HL-60 (cell line): ENCODE data around the gene BMAL1.

Experiments used
- DNase-seq, 2 experiments: peaks; one replicate each; pipeline ENCODE4 v3.0.0-alpha.2; 2010 to 2020; ENCODE audit warnings: low read depth in 1 of 2, low spot score in 1 of 2
- H3K27ac ChIP-seq: fragments of 250-450 bp; sonication (Bioruptor Pico); replicated peaks from 2 replicates; pipeline ENCODE4 v1.5.1; 2020; ENCODE audit warnings: mild to moderate bottlenecking, moderate library complexity
- H3K27me3 ChIP-seq: fragments of 250-450 bp; sonication (Bioruptor Pico); 2 replicates; pipeline ENCODE4 v1.5.1; 2021; ENCODE audit warnings: mild to moderate bottlenecking, moderate library complexity; ENCODE audit not compliant: insufficient read depth, poor library complexity, severe bottlenecking
- H3K4me3 ChIP-seq: replicated peaks from 2 replicates; pipeline ENCODE4 v1.5.1; 2011; ENCODE audit warnings: mild to moderate bottlenecking, control low read depth, low read length; ENCODE audit not compliant: insufficient read depth
- GABPA ChIP-seq: IDR thresholded peaks from 2 replicates; pipeline ENCODE4 v1.6.1; 2012; ENCODE audit warnings: low read depth
- POLR2AphosphoS5 ChIP-seq: IDR thresholded peaks from 2 replicates; pipeline ENCODE4 v1.6.1; 2012; ENCODE audit warnings: low read depth
- SPI1 ChIP-seq: IDR thresholded peaks from 2 replicates; pipeline ENCODE4 v1.6.1; 2012; ENCODE audit warnings: low read depth, mild to moderate bottlenecking, borderline replicate concordance
- TF ChIP-seq, protein P1 (sequence below): IDR thresholded peaks from one replicate; pipeline ENCODE4 v1.5.1; 2011; ENCODE audit warnings: low read length, control low read depth, inconsistent platforms; ENCODE audit not compliant: insufficient read depth
- TF ChIP-seq, protein P2 (sequence below): IDR thresholded peaks from 2 replicates; pipeline ENCODE4 v1.6.1; 2012; ENCODE audit warnings: low read depth; ENCODE audit not compliant: insufficient replicate concordance

BMAL1 gene

DNA sequence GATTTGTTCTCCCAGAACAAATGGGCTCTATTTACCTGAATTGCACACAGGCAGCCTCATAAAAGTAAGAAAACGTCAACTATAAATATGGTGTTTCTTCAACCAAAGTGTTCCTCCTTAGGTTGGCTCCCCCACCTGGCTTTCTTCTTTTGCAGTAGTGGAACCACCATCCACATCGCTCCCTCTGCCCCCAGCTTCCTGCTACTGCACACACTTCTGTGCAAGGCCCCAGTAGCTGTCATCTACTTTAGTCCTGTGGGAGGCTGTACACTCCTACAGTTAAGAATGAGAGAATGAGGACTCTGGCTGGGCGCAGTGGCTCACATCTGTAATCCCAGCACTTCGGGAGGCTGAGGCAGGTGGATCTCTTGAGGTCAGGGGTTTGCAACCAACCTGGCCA is 89.5 kb downstream of the BMAL1 start:
- H3K4me3 ChIP-seq = no peak overlapping the region
- DNase-seq = no peak
- TF ChIP-seq, protein P1, sequence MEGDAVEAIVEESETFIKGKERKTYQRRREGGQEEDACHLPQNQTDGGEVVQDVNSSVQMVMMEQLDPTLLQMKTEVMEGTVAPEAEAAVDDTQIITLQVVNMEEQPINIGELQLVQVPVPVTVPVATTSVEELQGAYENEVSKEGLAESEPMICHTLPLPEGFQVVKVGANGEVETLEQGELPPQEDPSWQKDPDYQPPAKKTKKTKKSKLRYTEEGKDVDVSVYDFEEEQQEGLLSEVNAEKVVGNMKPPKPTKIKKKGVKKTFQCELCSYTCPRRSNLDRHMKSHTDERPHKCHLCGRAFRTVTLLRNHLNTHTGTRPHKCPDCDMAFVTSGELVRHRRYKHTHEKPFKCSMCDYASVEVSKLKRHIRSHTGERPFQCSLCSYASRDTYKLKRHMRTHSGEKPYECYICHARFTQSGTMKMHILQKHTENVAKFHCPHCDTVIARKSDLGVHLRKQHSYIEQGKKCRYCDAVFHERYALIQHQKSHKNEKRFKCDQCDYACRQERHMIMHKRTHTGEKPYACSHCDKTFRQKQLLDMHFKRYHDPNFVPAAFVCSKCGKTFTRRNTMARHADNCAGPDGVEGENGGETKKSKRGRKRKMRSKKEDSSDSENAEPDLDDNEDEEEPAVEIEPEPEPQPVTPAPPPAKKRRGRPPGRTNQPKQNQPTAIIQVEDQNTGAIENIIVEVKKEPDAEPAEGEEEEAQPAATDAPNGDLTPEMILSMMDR = no peak
- TF ChIP-seq SPI1 = no peak
- no peak for TF ChIP-seq GABPA
- TF ChIP-seq POLR2AphosphoS5 = no peak
- TF ChIP-seq, protein P2, sequence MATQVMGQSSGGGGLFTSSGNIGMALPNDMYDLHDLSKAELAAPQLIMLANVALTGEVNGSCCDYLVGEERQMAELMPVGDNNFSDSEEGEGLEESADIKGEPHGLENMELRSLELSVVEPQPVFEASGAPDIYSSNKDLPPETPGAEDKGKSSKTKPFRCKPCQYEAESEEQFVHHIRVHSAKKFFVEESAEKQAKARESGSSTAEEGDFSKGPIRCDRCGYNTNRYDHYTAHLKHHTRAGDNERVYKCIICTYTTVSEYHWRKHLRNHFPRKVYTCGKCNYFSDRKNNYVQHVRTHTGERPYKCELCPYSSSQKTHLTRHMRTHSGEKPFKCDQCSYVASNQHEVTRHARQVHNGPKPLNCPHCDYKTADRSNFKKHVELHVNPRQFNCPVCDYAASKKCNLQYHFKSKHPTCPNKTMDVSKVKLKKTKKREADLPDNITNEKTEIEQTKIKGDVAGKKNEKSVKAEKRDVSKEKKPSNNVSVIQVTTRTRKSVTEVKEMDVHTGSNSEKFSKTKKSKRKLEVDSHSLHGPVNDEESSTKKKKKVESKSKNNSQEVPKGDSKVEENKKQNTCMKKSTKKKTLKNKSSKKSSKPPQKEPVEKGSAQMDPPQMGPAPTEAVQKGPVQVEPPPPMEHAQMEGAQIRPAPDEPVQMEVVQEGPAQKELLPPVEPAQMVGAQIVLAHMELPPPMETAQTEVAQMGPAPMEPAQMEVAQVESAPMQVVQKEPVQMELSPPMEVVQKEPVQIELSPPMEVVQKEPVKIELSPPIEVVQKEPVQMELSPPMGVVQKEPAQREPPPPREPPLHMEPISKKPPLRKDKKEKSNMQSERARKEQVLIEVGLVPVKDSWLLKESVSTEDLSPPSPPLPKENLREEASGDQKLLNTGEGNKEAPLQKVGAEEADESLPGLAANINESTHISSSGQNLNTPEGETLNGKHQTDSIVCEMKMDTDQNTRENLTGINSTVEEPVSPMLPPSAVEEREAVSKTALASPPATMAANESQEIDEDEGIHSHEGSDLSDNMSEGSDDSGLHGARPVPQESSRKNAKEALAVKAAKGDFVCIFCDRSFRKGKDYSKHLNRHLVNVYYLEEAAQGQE = no peak

GRCh38 chr11:13368041-13368446 is 90.5 kb downstream of the BMAL1 start:
- H3K27ac ChIP-seq = no peak overlapping the region
- no peak overlapping the region for H3K4me3 ChIP-seq
- no peaks in the 10 kb centered on the region for H3K27me3 ChIP-seq
- DNase-seq = no peak
- TF ChIP-seq GABPA = no peak
- TF ChIP-seq, protein P2 = no peak
- no peak for TF ChIP-seq SPI1
- TF ChIP-seq, protein P1 = no peak
- no peak for TF ChIP-seq POLR2AphosphoS5

More for the DNA sequence above, 89.5 kb downstream of the BMAL1 start:
- no peaks in the 10 kb centered on the region for H3K27me3 ChIP-seq
- no peak overlapping the region for H3K27ac ChIP-seq

DNA sequence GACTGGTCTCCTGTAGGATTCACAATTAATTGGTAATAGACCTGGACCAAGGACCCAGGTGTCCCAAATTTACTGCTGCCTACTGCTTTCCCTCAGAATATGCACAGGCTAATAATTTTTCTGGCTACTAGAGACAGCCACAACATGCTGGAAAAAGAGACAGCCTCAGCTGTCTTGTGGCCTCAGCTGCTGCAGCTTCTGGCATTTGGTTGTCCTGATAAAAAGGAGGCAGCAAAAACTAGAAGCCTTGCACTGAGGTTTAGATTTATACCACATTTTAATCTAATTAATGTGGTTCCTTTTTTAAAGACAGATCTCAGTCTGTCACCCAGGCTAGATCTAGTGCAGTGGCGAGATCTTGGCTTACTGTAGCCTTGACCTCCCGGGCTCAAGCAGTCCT is 95.6 kb downstream of the BMAL1 start:
- Histone ChIP-seq H3K27ac (no peak overlapping the region), H3K4me3 (no peak overlapping the region), H3K27me3 (no peaks in the 10 kb centered on the region)
- no peak for DNase-seq
- TF ChIP-seq, protein P1 = no peak
- TF ChIP-seq POLR2AphosphoS5 = no peak

GRCh38 chr11:13375798-13376197 is 98.2 kb downstream of the BMAL1 start:
- Histone ChIP-seq H3K27me3 (no peaks in the 10 kb centered on the region), H3K4me3 (no peak overlapping the region), H3K27ac (no peak overlapping the region)
- TF ChIP-seq, protein P2 = no peak
- TF ChIP-seq SPI1 (no peak), POLR2AphosphoS5 (no peak), GABPA (no peak)
- TF ChIP-seq, protein P1 = no peak
- DNase-seq = no peak
